Measurements from ENCODE around the gene CNTNAP5.

GRCh38 chr2:124296470-124296869 lies 271.4 kb downstream of the CNTNAP5 start:
- TF ChIP-seq POLR2A (IDR thresholded peaks at IDR 0.05; ENCODE audit: low read depth) = no peak
- no peak for TF ChIP-seq CTCF (IDR thresholded peaks at IDR 0.05)
- no peak for TF ChIP-seq POLR2AphosphoS5 (IDR thresholded peaks at IDR 0.05)

Measured in esophagus muscularis mucosa (tissue), 3 donors.